AG04449 (cell line): Measurements from ENCODE around the gene ZNF236.

Experiments
- CTCF ChIA-PET: fragments of 350-600 bp; formaldehyde crosslinking; extraction: SDS; loops from one replicate; lab custom pipeline; 2021; ENCODE audit warnings: antibody characterized with exemption; lab: Yijun Ruan, JAX
- POLR2A ChIA-PET: fragments of 400-600, 350-600 bp; formaldehyde crosslinking; extraction: SDS; loops from one replicate; lab custom pipeline; 2020; ENCODE audit warnings: antibody characterized with exemption, inconsistent platforms; lab: Yijun Ruan, JAX
- DNase-seq: peaks from one replicate; pipeline ENCODE4 v3.0.0-alpha.2; 2010; ENCODE audit warnings: low read depth, low spot score
- H3K4me3 ChIP-seq: 2 replicates; pipeline ENCODE4 v1.5.1; 2011; ENCODE audit warnings: low read depth, mild to moderate bottlenecking, control low read depth, low read length
- CTCF ChIP-seq: IDR thresholded peaks from one replicate; pipeline ENCODE4 v1.5.1; 2011; ENCODE audit warnings: mild to moderate bottlenecking, moderate library complexity, low read length, control low read depth, inconsistent platforms; ENCODE audit not compliant: insufficient read depth; ENCODE audit errors: missing control alignments

ZNF236 gene

DNA sequence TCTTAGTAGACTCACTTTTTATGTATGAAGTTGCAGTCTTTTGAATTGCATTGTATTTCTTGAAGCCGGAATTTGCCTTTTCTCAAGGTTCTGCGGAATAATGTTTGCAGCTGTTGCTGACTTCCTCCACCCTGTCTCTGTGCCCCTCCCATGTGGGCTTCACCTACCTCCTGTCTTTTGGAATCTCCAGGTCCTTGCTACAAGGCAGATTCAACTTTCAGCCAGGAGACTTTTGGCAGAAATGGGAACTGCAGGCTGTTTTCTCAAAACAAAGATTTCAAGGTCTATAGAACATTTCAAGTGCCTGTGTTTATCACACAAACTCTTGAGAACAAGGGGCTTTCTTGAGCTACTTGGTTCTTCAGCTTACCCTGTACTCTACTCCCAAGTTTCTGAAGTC, 25.6 kb downstream of the ZNF236 start:
- H3K4me3 ChIP-seq, result no peak overlapping the region
- DNase-seq, result no peak
- ChIA-PET CTCF (interaction anchor here (0.7 to 1.1 kb wide), 2 partner anchors 8 to 45 kb away, joined by 3 to 4 read pairs; no protein-coding TSS in a partner anchor), POLR2A (no interaction called here)
- TF ChIP-seq CTCF, result no peak

DNA sequence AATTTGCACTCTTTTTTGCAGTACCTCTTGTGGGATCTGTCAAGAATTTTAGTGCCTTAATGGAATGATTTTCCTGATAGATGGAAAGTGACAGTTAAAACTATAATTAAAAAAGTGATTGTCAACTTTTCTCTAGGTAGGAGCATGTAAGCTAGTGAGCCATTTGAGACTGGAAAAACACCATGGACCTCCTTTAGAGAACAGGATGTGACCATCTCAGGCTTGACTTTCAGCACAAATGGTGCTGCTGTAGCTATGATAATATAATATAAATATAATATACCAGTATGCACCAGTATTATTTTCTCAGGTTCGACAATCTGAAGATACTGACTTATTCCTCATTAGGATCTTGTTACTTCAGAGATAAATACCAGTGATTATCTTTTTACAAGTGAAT, 27.8 kb downstream of the ZNF236 start:
- ChIA-PET CTCF (no interaction called here), POLR2A (no interaction called here)
- DNase-seq, result no peak
- TF ChIP-seq CTCF, result no peak
- no peak overlapping the region for H3K4me3 ChIP-seq

DNA sequence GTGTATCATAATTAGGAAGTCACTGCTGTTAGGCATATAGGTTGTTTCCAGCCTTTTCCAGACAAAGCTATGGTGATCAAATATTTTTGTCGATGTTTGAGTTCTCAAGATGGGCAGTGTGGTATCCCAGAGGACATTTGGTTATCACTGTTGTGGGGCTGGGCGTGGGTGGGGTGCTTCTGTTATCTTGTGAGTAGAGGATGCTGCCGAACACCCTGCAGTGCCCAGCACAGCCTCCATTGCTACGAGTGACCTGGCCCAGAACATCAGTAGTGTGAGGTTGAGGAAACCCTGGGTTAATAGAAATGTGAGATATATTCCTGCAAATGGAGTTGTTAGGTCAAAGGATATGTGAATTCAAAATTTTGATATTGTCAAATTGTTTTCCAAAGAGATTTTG, 33.2 kb downstream of the ZNF236 start:
- POLR2A ChIA-PET, result no interaction called here
- CTCF ChIA-PET, result interaction anchor here (1.3 kb wide), 1 partner anchor 53 kb away, joined by 3 read pairs; no protein-coding TSS in a partner anchor
- H3K4me3 ChIP-seq, result no peak overlapping the region
- no peak for TF ChIP-seq CTCF
- DNase-seq, result no peak

DNA sequence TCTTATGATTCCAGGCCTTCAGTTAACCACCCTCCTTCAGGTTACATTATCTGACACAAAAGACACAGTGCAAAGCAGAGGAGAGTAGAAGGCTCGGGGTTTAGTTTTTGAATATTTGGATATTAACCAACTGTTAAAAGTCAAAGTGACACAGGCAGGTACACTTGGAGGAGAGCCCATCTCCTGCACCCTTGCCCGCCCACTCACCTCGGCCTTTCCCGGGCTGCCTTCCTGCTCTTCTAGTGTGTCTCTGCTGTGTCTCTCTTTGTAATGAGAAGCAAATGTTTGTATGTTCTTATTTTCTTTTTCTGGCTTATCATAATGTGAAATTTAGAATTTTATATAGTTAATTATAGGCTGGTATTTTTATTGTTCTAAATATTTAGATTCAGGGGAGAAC, 35.1 kb downstream of the ZNF236 start:
- no peak for TF ChIP-seq CTCF
- no peak for DNase-seq
- ChIA-PET CTCF (no interaction called here), POLR2A (no interaction called here)
- H3K4me3 ChIP-seq, result no peak overlapping the region

GRCh38 chr18:76859474-76860339, 37.4 kb downstream of the ZNF236 start:
- ChIA-PET POLR2A (no interaction called here), CTCF (interaction anchor here (2.3 kb wide), 1 partner anchor 56 kb away, joined by 11 read pairs; no protein-coding TSS in a partner anchor)
- H3K4me3 ChIP-seq, result no peak overlapping the region
- DNase-seq, result no peak
- no peak for TF ChIP-seq CTCF

DNA sequence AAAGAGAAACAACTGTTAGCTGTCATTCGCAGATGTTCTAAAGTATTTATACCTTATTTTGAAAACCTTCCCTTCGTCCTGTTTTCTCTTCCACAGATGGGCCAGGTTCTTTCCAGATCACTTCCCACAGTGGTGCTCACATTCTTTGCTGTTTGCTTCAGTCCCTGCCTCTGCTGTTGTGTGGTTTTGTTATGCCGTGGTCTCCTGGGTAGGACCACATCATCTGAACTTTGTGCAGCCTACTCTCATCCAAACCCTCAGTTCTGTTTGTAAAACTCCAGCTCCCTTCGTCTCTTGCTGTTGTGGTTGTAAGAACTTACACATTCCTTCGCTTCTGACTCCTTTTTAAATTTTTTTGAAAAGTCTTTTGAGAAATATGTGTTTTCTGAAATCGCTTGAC, 38.1 kb downstream of the ZNF236 start:
- CTCF ChIA-PET, result interaction anchor here (1.1 to 2.3 kb wide), 2 partner anchors 17 to 57 kb away, joined by 3 to 11 read pairs; no protein-coding TSS in a partner anchor

More for the DNA sequence above, 38.1 kb downstream of the ZNF236 start:
- TF ChIP-seq CTCF, result no peak
- no peak overlapping the region for H3K4me3 ChIP-seq
- POLR2A ChIA-PET, result no interaction called here
- DNase-seq, result no peak
